Medulla oblongata (tissue), 1 donor: Measurements from ENCODE around the gene SNX24.
A peak's percentile ranks its signal among the peaks of the same experiment; 100 is the strongest.
"Not testable (repeated sequence)": the region's sequence is repeated elsewhere in the genome, so short reads cannot be mapped to it uniquely, and the experiment has no call there.

Experiments used
- DNase-seq: peaks from one replicate; pipeline ENCODE4 v3.0.0-alpha.2; 2015; ENCODE audit errors: extremely low spot score

Gene SNX24, protein sequence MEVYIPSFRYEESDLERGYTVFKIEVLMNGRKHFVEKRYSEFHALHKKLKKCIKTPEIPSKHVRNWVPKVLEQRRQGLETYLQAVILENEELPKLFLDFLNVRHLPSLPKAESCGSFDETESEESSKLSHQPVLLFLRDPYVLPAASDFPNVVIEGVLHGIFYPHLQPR

DNA sequence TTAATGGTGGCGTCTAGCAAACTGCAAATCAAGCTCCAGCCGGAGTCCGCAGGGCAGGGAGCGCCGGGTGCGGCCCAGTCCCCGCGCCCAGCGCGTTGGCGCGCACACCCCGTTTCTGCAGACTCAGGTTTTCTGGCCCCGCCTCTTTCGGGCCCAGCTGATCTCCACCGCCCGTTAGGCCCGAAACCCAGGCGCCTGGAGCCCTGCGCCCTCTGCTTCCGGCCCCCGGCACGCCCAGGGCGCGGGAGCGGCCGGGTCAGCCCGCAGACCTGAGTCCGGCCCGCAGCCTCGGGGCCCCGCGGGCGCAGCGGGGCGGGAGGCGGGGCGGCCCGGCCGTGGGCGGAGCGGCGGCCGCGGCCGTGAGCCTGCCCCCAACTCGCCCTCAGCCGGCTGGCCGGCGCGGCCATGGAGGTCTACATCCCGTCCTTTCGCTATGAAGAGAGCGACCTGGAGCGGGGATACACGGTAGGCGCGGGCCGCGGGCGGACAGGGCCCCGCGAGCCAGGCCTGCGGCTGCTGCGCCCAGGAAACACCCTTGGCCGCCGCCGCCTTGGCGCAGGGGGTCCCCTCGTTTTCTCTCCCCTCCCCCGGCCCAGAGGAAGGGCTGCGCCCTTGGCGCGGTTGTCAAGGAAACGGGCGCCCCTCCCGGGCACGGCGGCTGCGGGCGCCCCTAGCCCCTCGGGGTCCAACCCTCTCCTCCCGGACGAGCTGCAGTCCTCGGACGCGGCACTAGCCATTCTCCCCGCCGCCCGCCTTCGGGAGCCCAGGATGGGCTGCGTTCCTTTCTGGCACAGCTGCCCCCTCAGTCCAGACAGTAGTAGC, at the start of gene SNX24:
SNX24 (plus strand) TSS at position 385 of the 822 bp plus-strand sequence; CDS start at position 406, 21 bp downstream.
- DNase-seq: peak; percentile 78

DNA sequence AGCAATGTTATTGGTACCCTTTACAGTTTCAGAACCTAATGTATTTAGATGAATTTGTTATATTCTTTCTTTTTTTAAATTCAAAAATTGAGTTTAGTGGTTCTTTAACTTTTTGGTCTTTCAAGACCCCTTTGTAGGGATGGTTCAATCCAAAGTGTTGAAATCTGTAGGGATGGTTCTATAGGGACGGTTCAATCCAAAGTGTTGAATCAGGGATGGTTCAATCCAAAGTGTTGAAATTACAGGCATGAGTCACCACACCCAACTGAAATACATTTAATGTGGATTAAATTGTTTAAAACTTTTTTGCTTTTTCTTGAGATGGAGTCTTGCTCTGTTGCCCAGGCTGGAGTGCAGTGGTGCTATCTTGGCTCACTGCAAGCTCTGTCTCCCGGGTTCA, 39.9 kb upstream of the SNX24 start:
- DNase-seq: no peak

DNA sequence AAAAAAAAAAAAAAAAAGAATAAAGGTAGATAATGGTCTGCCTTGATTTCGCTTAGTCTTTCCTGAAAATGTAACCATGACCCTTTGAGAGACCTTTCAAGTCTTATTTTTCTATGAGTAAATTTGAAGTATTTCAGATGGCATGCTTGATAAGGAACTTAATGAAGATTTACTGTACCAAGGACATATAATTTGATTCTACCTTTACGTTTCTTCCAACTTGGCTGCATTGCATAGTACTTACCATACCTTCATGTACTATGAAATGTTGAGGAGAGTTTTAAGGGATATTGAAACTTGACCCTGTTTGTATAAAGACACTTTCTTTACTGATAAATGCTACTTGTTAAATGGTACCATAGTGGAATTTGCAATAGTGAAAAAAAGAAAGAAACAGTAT, 35.0 kb upstream of the SNX24 start:
- no peak for DNase-seq

DNA sequence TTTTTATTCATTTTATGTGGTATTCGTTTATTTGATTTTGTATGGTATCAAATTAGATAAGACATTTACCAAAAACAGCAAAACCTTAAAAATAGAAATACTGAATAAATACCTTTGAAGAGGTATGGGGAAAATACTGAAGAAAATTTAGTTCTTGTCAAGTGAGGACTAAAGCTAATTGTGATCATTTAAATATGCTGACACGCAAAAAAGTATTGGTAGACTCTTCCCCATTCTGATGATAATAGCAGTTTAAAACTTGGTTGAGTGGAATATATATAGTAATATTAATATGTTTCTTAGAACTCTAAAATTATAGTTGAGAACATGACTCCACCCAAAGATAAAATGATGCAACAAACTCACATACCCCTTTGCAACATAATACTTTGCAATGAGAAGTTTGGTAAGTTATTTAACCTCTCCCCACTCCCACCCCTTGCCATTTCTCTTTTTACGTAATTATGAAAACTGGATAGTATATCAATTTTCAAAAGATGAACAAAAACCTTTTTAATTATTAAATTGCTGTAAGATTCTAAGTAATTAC, 30.1 kb upstream of the SNX24 start:
- DNase-seq: no peak

DNA sequence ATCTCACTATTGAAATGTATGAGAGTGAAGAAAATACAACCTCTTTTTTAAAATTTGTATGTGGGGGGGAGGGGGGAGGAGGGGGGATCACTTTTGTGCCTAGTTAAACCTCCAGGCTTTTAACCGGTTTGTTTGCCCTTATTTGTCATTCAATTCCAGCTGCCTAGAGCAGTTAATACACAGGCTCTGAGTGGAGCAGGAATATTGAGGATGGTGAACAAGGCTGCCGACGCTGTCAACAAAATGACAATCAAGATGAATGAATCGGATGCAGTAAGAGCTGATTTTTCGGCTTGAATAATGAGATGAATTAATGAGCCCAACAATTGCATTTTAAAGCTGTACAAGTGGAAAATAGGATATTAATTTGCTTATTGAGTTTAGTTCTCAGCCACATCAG, 28.7 kb upstream of the SNX24 start:
- no peak for DNase-seq

DNA sequence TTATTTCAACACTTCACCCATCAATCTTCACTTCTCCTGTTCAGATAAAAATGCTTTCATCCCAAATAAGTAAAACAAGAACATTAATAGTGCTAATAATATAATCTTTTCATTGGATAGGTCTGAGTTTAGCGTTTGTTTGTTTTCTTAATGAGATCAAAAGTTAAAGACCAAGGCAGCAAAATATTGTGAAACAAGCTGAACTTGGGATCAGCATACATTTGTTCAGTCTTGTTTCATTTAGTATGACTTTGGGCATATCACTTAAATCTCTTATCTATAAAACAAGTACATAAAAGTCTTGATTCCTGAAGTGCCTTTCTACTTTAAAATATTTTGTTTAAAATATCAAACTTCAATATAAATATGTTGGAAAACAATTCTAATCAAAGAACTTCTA, 13.4 kb upstream of the SNX24 start:
- no peak for DNase-seq

DNA sequence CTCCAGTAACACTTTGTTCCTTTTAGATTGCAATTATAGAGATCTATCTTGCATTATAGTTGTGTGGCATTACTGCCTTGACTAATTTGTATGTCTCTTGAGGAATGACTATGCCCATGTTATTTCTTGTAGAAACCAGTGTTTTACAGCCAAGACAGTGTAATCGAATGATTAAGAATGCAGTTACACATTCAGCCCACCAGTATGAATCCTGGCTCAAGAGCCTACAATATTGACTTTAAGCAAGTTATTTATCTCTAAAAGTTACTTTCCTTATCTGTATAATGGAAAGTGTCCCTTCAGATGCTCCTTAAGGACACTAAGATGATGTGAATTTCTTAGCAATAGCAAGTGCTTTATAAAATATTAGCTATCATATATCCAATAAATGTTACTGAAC, 9.7 kb upstream of the SNX24 start:
- DNase-seq: no peak

DNA sequence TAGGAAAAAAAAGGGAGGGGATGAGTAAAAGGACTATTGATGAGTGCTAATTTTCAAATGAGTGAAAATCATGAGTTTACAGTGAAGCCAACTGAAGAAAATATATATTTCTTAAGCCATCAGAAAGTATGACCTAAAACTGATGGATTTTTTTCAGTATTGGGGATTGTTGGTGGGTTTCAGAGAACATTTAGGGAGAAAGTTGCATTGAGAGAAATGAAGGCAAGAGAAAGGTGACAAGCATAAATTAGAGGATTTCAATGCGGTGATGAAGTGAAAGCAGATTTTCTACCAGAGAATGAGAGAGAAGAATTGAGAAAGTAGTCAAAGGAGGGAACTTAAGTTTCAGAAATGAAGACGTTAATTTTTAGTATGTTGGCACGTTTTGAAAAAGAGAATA, 8.5 kb upstream of the SNX24 start:
- DNase-seq: no peak

DNA sequence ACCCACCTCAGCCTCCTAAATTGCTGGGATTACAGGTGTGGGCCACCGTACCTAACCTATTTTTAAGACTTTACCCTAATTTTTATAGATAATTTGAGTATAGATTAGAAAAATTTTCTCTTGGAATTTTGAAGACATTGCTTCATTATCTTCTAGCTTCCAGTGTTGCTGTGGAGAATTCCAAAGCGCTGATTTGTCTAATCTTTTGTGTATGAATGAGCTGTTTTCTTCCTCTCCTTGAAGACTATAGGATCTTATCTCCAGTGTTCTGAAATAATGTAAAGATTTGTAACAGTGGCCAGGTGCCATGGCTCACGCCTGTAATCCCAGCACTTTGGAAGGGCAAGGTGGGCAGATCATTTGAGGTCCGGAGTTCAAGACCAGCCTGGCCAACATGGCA, 5.7 kb upstream of the SNX24 start:
- DNase-seq: no peak

DNA sequence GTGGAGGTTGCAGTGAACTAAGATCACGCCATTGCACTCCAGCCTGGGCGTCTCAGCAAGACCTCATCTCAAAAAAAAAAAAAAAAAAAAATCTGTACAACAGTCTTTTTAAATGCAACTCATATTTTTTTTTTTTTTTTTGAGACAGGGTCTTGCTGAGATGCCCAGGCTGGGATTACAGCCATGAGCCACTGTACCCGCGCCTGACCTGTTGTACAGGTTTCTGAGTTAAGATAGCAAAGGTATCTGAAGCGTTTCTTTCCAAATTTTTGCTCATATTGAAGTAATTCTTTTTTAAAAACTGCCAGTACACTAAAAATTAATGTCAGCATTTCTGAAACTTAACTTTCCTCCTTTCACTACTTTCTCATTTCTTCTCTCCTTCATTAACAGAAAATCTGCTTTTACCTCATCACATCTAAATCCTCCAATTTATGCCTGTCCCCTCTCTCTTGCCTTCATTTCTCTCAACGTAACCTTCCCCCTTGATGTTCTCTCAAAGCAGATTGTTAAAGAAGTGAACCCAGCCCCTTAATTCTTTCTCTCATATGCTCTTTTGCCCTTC, 3.3 kb upstream of the SNX24 start:
- DNase-seq: no peak

DNA sequence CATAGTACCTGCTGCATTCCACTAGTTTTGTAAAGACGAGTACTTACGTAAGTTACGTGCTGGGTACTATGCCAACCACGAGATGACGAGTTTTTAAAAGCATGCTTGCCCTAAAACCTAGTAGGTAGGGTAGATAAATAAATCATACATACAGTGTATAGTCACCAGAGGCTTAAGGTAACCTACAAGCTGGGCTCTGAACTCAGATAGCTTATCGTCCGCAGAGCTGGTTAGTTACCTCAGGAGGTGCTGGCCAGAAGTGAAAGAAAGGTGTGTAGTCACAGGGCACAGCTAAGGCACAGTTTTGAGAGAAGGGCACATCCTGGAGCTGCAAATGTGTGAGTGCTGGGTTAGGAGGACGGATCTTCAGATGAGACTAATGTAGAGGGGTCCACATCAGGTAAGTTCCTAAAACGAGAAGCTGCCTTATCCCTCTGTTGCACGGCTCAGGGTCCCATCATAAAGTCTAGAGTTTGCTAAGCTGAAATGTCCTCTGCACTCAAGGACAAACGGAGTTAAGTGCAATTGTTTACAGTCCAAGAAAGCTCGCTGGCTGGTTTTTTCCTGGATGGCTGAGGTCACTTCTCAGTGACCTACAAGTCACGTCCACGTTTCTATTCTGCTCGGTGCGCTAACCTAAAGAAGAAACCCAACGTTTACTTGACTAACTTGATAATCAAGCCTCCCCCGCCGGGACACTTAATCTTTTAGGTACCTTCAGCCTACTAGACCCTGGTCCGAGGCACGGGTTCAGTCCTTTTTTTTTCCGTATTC, 1.1 kb upstream of the SNX24 start:
- DNase-seq: peak; percentile 37

DNA sequence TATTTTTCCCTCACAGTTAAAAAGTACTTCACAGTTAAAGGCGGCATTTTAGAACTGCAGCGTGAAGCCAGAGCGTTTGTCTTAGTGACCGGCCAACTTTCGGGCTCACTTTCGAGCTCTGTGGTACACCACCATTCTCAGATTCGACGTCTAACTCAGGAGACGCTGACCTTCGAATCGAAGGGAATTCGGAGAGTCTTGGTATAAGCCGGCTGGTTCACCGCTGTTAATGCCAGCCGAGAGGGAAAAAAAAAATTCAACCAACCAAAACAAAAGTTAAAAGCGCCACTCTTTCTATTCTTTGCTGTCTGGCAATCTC, 544 bp upstream of the SNX24 start:
- DNase-seq: no peak

DNA sequence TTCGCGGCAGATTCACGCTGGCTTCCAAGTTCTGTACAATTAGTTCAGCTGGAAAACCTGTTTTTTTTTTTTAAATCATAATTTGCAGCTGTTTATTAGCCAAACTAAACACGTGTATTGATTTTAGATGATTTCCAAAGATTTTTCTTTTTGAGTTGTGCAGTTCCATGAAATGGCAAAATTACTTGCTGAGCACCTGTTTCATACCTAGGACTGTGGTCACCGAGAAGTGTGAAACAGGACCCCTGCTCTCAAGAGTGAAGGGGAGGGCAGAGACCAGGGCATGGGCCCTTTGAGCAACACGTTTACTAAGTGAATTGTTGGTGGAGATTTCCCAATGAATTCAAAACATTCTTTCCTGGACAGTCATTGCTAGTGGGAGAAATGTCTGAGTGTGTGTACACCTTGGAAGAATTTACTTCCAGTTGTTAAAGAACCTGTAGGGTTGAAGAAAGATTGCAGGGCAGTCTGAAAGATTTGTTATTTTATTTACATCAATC, 688 bp downstream of the SNX24 start:
- DNase-seq: peak; percentile 25

DNA sequence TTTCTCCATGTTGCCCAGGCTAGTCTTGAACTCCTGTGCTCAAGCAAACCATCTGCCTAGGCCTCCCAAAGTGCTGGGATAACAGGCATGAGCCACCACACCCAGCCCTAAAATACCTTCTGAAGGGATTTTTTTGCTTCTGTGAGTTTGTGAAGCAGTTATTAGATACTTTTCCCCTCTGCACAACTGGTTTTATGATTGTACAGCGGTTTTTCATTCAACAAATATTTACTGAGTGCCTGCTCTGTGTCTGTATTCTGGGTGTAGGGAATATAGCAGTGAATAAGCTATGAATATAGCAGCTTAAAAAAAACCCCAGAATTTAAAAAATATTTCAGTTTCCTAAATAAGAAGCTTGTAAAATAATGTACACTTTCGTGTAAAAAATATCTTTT, 2.3 kb downstream of the SNX24 start:
- DNase-seq: no peak

DNA sequence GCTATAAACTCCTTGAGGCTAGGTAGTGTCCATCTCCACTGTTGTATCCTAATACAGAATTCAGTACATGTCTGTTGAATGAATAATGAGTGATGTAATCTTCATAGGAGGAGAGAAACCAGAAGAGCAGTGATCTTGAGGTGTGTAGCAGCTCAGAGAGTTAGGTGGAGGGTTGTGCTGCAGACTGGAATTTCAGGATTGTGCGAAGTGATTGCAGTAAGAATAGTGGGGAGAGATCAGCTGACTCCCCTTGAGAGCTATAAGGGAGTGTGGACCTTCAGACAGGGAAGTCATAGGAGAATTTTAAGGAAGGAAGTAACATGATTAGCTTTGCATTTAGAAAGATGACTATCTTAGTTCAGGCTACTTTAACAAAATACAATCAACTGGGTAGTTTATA, 4.4 kb downstream of the SNX24 start:
- peak; percentile 49 for DNase-seq

DNA sequence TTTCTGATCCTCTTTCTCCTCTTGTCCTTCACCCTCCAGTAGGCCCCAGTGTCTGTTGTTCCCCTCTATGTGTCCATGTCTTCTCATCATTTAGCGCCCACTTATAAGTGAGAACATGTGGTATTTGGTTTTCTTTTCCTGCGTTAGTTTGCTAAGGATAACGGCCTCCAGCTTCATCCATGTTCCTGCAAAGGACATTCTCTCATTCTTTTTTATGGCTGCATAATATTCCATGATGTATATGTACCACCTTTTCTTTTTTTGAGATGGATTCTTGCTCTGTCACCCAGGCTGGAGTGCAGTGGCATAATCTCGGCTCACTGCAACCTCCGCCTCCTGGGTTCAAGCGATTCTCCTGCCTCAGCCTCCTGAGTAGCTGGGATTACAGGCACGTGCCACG, 12.1 kb downstream of the SNX24 start:
- DNase-seq: not testable (repeated sequence)

DNA sequence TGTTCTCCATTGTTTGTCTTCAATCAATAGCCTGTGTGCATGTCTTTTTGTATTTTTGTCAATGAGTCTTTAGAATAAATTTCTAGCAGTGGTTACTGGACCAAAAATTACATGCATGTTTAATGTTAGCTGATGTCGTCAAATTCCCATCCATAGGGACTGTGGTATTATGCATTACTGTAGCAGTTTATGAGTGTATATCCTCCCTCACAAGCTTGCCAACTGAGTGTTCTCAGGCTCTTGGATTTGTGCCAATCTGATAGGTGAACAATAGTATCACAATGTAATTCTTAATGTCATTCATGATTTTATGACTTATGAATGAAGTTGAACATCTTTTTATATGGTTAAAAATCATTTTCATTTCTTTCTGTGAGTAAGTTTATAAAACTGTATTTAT, 13.0 kb downstream of the SNX24 start:
- no peak for DNase-seq

DNA sequence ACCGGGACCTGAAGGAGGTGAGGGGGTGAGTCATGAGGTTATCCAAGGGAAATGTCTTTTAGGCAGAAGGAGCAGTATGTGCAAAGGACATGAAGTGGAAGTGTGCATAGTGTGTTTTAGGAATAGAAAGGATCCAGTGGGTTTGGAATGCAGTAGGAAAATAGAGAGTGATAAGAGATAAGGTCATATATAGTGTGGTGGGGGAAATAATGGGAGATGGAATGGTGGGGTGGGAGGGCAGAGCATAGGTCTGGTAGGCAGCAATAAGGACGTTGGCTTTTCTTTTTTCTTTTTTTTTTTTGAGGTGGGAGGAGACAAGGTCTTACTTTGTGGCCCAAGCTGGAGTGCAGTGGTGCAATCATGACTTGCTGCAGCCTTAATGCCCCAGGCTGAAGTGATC, 17.8 kb downstream of the SNX24 start:
- no peak for DNase-seq

DNA sequence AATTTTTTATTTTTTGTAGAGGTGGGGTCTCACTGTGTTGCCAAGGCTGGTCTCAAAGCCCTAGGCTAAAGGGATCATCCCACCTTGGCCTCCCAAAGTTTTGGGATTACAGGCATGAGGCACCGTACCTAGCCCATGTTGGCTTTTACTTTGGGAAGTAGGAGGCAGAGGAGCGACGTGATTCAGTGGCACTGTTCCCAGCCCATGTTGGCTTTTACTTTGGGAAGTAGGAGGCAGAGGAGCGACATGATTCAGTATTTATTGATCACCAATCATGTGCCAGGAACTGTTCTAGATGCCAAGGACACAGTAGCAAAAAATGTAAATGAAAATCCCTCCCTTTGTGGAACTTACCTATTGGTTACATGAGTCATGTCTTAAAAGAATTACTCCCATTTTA, 18.3 kb downstream of the SNX24 start:
- no peak for DNase-seq

DNA sequence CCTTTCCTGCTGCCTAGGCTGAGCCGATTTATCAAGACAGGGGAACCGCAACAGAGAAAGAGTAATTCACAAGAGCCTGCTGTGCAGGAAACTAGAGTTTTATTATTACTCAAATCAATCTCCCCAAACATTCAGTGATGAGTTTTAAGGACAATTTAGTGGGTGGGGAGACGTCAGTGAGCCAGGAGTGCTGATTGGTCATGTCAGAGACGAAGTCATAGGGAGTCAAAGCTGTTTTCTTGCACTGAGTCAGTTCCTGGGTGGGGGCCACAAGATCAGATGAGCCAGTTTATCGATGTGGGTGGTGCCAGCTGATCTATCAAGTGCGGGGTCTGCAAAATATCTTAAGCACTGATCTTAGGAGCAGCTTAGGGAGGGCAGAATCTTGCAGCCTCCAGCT, 19.0 kb downstream of the SNX24 start:
- DNase-seq: no peak

DNA sequence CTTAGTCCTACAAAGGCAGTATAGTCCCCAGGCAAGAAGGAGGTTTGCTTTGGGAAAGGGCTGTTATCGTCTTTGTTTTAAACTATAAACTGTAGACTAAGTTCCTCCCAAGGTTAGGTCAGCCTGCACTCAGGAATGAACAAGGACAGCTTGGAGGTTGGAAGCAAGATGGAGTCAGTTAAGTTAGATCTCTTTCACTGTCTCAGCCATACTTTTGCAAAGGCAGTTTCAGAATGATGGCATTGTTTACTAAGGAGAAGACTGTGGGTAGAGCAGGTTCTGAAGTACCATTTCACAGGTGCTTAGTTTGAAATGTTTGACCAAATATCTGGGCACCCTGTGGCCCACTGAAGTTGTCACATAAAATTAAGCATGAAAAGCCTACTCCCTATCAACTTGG, 19.4 kb downstream of the SNX24 start:
- DNase-seq: no peak

DNA sequence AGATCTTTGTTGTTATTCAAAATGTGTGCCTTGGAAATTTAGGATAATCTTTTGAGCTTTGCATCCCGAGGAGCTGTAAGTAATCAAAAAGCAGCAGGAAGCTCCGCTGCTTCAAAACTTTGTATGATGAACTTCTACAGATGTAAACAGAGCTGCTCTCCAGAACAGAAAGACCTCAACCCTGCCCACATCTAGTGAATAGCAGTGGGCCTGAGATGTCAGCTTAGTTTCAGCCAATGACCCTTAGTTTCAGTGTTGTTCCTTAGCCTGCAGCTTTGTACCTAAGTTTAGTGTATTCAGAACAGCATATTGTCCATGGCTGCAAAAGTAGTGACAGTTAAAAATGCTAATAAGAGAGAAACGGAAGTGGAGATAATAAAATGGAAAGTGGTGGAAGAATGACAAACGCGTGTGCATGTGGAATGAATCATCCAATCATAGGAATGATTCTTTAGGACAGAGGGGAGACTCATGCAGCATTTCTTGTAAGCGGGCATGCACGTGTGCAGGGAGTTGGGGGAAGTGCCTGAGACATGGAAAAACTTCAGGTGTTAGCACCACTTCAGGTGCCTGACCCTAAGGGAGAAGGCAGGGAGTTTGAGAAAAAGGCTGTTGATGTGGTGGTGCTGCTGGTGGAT, 24.9 kb downstream of the SNX24 start:
- DNase-seq: no peak
